Rectal smooth muscle tissue (tissue), 1 donor: ENCODE results near the gene NUMB.
"Not testable (repeated sequence)": the region's sequence is repeated elsewhere in the genome, so short reads cannot be mapped to it uniquely, and the experiment has no call there.

Experiments
- H3K27ac ChIP-seq: one replicate; pipeline ENCODE4 v1.7.0; 2013; ENCODE audit warnings: low read depth, low read length, inconsistent platforms
- H3K27me3 ChIP-seq: one replicate; pipeline ENCODE4 v1.7.0; 2013; ENCODE audit warnings: low read length; ENCODE audit not compliant: control insufficient read depth, insufficient read depth
- H3K36me3 ChIP-seq: one replicate; pipeline ENCODE4 v1.7.0; 2013; ENCODE audit warnings: low read length; ENCODE audit not compliant: control insufficient read depth, insufficient read depth
- H3K4me1 ChIP-seq: one replicate; pipeline ENCODE4 v1.7.0; 2013; ENCODE audit warnings: low read length; ENCODE audit not compliant: control insufficient read depth, insufficient read depth
- H3K4me3 ChIP-seq: one replicate; pipeline ENCODE4 v1.7.0; 2013; ENCODE audit warnings: low read length
- H3K9ac ChIP-seq: one replicate; pipeline ENCODE4 v1.7.0; 2013; ENCODE audit warnings: low read length

NUMB gene

GRCh38 chr14:73393375-73393774, 65.0 kb downstream of the NUMB start:
- peaks cover 7% of the 10 kb centered on the region for H3K4me1 ChIP-seq
- no peak overlapping the region for H3K4me3 ChIP-seq
- no peak overlapping the region for H3K9ac ChIP-seq
- no peak overlapping the region for H3K27ac ChIP-seq
- H3K36me3 ChIP-seq = no peaks in the 10 kb centered on the region
- no peaks in the 10 kb centered on the region for H3K27me3 ChIP-seq

- H3K27me3 ChIP-seq = no peaks in the 10 kb centered on the region
- H3K36me3 ChIP-seq = no peaks in the 10 kb centered on the region
- H3K4me1 ChIP-seq = peaks cover 3% of the 10 kb centered on the region
- no peak overlapping the region for H3K9ac ChIP-seq
- H3K4me3 ChIP-seq = no peak overlapping the region
- no peak overlapping the region for H3K27ac ChIP-seq
These were observed 65.8 kb downstream of the NUMB start for GRCh38 chr14:73392329-73393257.

DNA sequence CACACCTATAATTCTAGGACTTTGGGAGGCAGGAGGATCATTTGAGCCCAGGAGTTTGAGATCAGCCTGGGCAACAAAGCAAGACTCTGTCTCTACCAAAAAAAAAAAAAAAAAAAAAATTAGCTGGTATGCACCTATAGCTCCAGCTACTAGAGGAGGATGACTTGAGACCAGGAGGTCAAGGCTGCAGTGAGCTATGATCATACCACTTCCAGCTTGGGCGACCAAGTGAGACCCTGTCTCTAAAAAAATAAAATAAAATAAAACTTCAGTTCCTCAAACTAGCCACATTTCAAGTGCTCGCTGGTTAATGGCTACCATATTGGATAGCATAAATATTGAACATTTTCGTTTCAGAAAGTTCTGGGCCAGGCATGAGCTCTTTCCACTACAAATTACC, 70.5 kb downstream of the NUMB start:
- H3K27ac ChIP-seq, H3K27me3 ChIP-seq, H3K4me3 ChIP-seq, H3K36me3 ChIP-seq, H3K4me1 ChIP-seq, H3K9ac ChIP-seq: not testable (repeated sequence)

GRCh38 chr14:73386342-73386741, 72.0 kb downstream of the NUMB start:
- Histone ChIP-seq H3K27me3 (no peaks in the 10 kb centered on the region), H3K36me3 (no peaks in the 10 kb centered on the region), H3K27ac (no peak overlapping the region), H3K4me3 (no peak overlapping the region), H3K4me1 (no peaks in the 10 kb centered on the region), H3K9ac (no peak overlapping the region)

DNA sequence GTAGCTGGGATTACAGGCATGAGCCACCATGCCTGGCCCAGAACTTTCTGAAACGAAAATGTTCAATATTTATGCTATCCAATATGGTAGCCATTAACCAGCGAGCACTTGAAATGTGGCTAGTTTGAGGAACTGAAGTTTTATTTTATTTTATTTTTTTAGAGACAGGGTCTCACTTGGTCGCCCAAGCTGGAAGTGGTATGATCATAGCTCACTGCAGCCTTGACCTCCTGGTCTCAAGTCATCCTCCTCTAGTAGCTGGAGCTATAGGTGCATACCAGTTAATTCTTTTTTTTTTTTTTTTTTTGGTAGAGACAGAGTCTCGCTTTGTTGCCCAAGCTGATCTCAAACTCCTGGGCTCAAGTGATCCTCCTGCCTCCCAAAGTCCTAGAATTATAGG, 73.3 kb downstream of the NUMB start:
- not testable (repeated sequence) for H3K36me3 ChIP-seq, H3K4me1 ChIP-seq, H3K27me3 ChIP-seq, H3K4me3 ChIP-seq, H3K27ac ChIP-seq, H3K9ac ChIP-seq

DNA sequence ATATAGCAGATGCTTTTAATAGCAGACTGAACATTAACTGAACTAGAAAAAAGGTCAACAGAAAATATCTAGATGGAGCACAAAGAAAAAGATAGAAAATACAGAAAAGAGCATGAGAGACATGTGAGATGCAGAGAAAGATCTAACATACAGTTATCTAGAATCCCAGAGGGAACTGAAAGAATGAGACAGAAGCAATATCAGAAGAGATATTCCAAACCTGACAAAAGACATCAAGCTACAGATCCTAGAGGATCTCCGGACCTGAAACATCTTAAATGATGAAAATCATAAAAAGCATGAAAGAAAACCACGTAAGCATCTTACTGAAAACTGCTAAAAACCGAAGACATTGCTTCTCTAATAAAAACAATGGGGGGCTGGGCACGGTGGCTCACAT, 75.0 kb downstream of the NUMB start:
- Histone ChIP-seq H3K4me3 (no peak overlapping the region), H3K27me3 (no peaks in the 10 kb centered on the region), H3K36me3 (no peaks in the 10 kb centered on the region), H3K4me1 (no peaks in the 10 kb centered on the region), H3K27ac (no peak overlapping the region), H3K9ac (no peak overlapping the region)

GRCh38 chr14:73381380-73382013, 76.8 kb downstream of the NUMB start:
- Histone ChIP-seq H3K4me3 (no peak overlapping the region), H3K36me3 (no peaks in the 10 kb centered on the region), H3K9ac (no peak overlapping the region), H3K27ac (no peak overlapping the region), H3K27me3 (no peaks in the 10 kb centered on the region), H3K4me1 (no peaks in the 10 kb centered on the region)

GRCh38 chr14:73376585-73376984, 81.8 kb downstream of the NUMB start:
- Histone ChIP-seq H3K27ac (no peak overlapping the region), H3K27me3 (no peaks in the 10 kb centered on the region), H3K4me1 (no peaks in the 10 kb centered on the region), H3K4me3 (no peak overlapping the region), H3K9ac (no peak overlapping the region), H3K36me3 (no peaks in the 10 kb centered on the region)

- Histone ChIP-seq H3K4me1 (no peaks in the 10 kb centered on the region), H3K27ac (no peak overlapping the region), H3K36me3 (no peaks in the 10 kb centered on the region), H3K9ac (no peak overlapping the region), H3K27me3 (no peaks in the 10 kb centered on the region), H3K4me3 (no peak overlapping the region)
These were observed 82.5 kb downstream of the NUMB start for GRCh38 chr14:73375861-73376260.

- Histone ChIP-seq H3K27me3 (no peaks in the 10 kb centered on the region), H3K36me3 (no peaks in the 10 kb centered on the region), H3K4me1 (no peaks in the 10 kb centered on the region), H3K4me3 (no peak overlapping the region), H3K27ac (no peak overlapping the region), H3K9ac (no peak overlapping the region)
These were observed 84.1 kb downstream of the NUMB start for GRCh38 chr14:73374218-73374617.

GRCh38 chr14:73372529-73372928, 85.8 kb downstream of the NUMB start:
- Histone ChIP-seq H3K4me3 (no peak overlapping the region), H3K4me1 (no peaks in the 10 kb centered on the region), H3K27me3 (no peaks in the 10 kb centered on the region), H3K36me3 (no peaks in the 10 kb centered on the region), H3K9ac (no peak overlapping the region), H3K27ac (no peak overlapping the region)

- no peak overlapping the region for H3K27ac ChIP-seq
- H3K4me3 ChIP-seq = no peak overlapping the region
- H3K4me1 ChIP-seq = no peaks in the 10 kb centered on the region
- no peak overlapping the region for H3K9ac ChIP-seq
- no peaks in the 10 kb centered on the region for H3K27me3 ChIP-seq
- H3K36me3 ChIP-seq = no peaks in the 10 kb centered on the region
These were observed 87.8 kb downstream of the NUMB start for GRCh38 chr14:73370561-73370960.

DNA sequence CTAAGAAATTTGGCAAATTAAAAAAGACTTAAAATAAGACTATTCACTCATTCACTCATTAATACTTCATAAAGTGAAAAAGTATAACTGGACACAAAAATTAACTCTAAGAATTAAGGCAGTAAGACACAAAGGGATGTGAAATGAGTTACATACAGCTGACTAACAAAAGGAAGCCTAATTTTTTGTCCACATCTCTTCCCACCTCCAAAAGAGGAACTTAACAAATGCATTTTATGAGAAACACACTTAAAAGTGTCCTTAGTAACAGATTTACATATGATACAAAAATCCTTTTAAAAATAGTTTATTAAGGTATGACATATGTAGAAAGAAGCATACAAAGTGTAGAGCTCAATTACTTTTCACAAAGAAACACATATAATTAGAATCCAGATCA, 88.9 kb downstream of the NUMB start:
- H3K9ac ChIP-seq = no peak overlapping the region
- H3K4me1 ChIP-seq = no peaks in the 10 kb centered on the region
- no peaks in the 10 kb centered on the region for H3K36me3 ChIP-seq
- no peaks in the 10 kb centered on the region for H3K27me3 ChIP-seq
- no peak overlapping the region for H3K4me3 ChIP-seq
- H3K27ac ChIP-seq = no peak overlapping the region
